Uterus (tissue), 4 donors: ENCODE data around the gene GATAD2A. TPM values are rescaled to one million over a fixed set of nuclear protein-coding genes. Genes with fewer than 3 reads are reported as not detected.

Experiments
- DNase-seq, 2 donors: peaks; one replicate each; pipeline ENCODE4 v3.0.0-alpha.2; 2019 to 2020
- H3K27ac ChIP-seq, 2 donors: fragments of 200-600 bp; sonication (generic); 1 replicate in 1 of 2; 2 replicates in 1 of 2; pipeline ENCODE4 v1.5.1; 2016 to 2018
- H3K27me3 ChIP-seq, 2 donors: fragments of 200-600 bp; sonication (generic); one replicate each; pipeline ENCODE4 v1.5.1; 2018 to 2019; ENCODE audit warnings: control low read depth in 1 of 2
- H3K36me3 ChIP-seq, 2 donors: fragments of 200-600 bp; sonication (generic); one replicate each; pipeline ENCODE4 v1.5.1; 2019; ENCODE audit warnings: control low read depth in 1 of 2
- H3K4me1 ChIP-seq, 2 donors: fragments of 200-600 bp; sonication (generic); one replicate each; pipeline ENCODE4 v1.5.1; 2018 to 2019; ENCODE audit warnings: control low read depth in 1 of 2
- H3K4me3 ChIP-seq, 2 donors: fragments of 200-600 bp; sonication (generic); 1 replicate in 1 of 2; 2 replicates in 1 of 2; pipeline ENCODE4 v1.5.1; 2018 to 2019; ENCODE audit warnings: mild to moderate bottlenecking in 1 of 2
- H3K9me3 ChIP-seq, 2 donors: fragments of 200-600 bp; sonication (generic); one replicate each; pipeline ENCODE4 v1.5.1; 2019; ENCODE audit warnings: control low read depth in 1 of 2
- CTCF ChIP-seq, 4 experiments: fragments of 200-600 bp in 2 of 4; fragments of 450-650 bp in 2 of 4; sonication (generic) in 2 of 4; IDR thresholded peaks; one replicate each; pipeline ENCODE4 v1.5.1; 2016 to 2019; ENCODE audit warnings: antibody characterized with exemption in 4 of 4, mild to moderate bottlenecking in 2 of 4, moderate library complexity in 1 of 4
- POLR2A ChIP-seq, 2 donors: fragments of 450-650 bp; IDR thresholded peaks; one replicate each; pipeline ENCODE4 v1.6.1; 2016; ENCODE audit warnings: antibody characterized with exemption in 2 of 2, mild to moderate bottlenecking in 1 of 2, moderate library complexity in 1 of 2
- intact Hi-C: fragments of 100-400 bp; cut with DNase I; formaldehyde crosslinking; loops from one replicate; pipeline ENCODE4 v1.15.1; 2023; ENCODE audit warnings: low total_unique reads
- total RNA-seq, 4 donors: library from RNA; depleted of rRNA in 3 of 4; stranded (reverse); fragments of >200 nt in 3 of 4; gene quantifications; one replicate each; pipeline versions ENCODE4 v1.1.0 to v1.2.4, GENCODE V29; 2014 to 2023
- donor health status: DM: yes; HTN: yes; CAD: no.

GATAD2A gene
- total RNA-seq, 4 donors from 2014 or later, result 9.7 to 65.1 (median 22.3) TPM

- H3K27ac ChIP-seq, result no peak overlapping the region
- H3K36me3 ChIP-seq, result no peaks in the 10 kb centered on the region
- H3K4me3 ChIP-seq, result no peak overlapping the region
- intact Hi-C loops, result no loop called here
- H3K4me1 ChIP-seq, result no peaks in the 10 kb centered on the region
- no peaks in the 10 kb centered on the region for H3K9me3 ChIP-seq
- DNase-seq, result no peak
- H3K27me3 ChIP-seq, result no peaks in the 10 kb centered on the region
- TF ChIP-seq POLR2A (IDR thresholded peaks at IDR 0.05), result no peak
- TF ChIP-seq CTCF (IDR thresholded peaks at IDR 0.05), result no peak
Observed at GRCh38 chr19:19526581-19527370, 121.3 kb downstream of the GATAD2A start.

- Histone ChIP-seq H3K36me3 (no peaks in the 10 kb centered on the region), H3K4me1 (peaks cover 0 to under 1% of the 10 kb centered on the region in 2 donors), H3K27me3 (no peaks in the 10 kb centered on the region), H3K27ac (no peak overlapping the region), H3K4me3 (no peak overlapping the region), H3K9me3 (no peaks in the 10 kb centered on the region)
- TF ChIP-seq POLR2A (IDR thresholded peaks at IDR 0.05) (no peak), CTCF (IDR thresholded peaks at IDR 0.05) (no peak)
- no peak for DNase-seq
- intact Hi-C loops, result no loop called here
Observed at GRCh38 chr19:19527371-19527656, 121.8 kb downstream of the GATAD2A start.

DNA sequence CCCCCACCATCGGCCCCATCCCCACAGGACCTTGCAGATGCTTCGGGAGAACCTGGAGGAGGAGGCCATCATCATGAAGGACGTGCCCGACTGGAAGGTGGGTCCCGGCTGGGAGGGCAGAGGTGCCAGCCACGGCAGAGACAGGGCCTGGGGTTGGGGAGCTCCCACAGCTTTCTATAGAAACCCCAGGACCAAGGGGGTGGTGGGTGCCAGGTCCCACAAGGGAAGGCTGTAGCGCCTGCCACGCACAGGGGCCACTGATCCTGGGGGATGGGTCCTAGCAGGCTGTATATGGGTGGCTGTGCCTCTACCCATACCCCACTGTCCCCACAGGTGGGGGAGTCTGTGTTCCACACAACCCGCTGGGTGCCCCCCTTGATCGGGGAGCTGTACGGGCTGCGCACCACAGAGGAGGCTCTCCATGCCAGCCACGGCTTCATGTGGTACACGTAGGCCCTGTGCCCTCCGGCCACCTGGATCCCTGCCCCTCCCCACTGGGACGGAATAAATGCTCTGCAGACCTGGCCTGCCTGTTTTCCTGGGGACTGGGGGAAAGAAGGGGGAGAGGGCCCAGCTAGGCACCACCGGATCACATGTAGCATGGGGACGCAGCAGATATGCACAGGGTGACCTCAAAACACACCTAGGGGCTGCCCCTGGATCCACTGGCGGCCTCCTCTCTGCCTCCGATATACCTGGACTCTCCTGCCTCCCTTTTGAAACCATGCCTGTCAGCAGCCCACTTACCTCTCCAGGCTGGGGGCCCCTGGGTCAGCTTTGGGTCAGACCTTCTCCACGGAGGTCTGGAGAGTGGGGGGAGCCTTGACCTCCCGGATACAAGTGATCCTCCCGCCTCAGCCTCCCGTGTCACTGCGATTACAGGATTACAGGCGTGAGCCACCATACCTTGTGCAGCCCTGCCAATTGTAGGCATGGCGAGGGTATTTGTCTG, 122.5 kb downstream of the GATAD2A start:
- H3K27ac ChIP-seq, result no peak overlapping the region
- no peaks in the 10 kb centered on the region for H3K9me3 ChIP-seq
- H3K36me3 ChIP-seq, result no peaks in the 10 kb centered on the region
- H3K27me3 ChIP-seq, result no peaks in the 10 kb centered on the region
- TF ChIP-seq CTCF (IDR thresholded peaks at IDR 0.05) (no peak), POLR2A (IDR thresholded peaks at IDR 0.05) (no peak)
- intact Hi-C loops, result no loop called here
- H3K4me1 ChIP-seq, result peaks cover 0 to 3% of the 10 kb centered on the region in 2 donors
- DNase-seq, result no peak
- no peak overlapping the region for H3K4me3 ChIP-seq

GRCh38 chr19:19528721-19529490, 123.4 kb downstream of the GATAD2A start, which contains the start of gene YJEFN3:
Gene YJEFN3 (plus strand): TSS chr19:19528911. CDS start chr19:19528933, 22 bp downstream.
- Histone ChIP-seq H3K4me3 (no peak within 1 kb of the TSS), H3K27me3 (no peaks in the 10 kb centered on the region), H3K27ac (no peak within 1 kb of the TSS), H3K4me1 (peaks cover 0 to 3% of the 10 kb centered on the region in 2 donors), H3K9me3 (no peaks in the 10 kb centered on the region), H3K36me3 (no peaks in the 10 kb centered on the region)
- intact Hi-C loops, result no loop called here
- TF ChIP-seq POLR2A (IDR thresholded peaks at IDR 0.05) (no peak), CTCF (IDR thresholded peaks at IDR 0.05) (no peak)
- no peak for DNase-seq
